ENCODE data around the gene PA2G4. TPM values are rescaled to one million over a fixed set of nuclear protein-coding genes. Genes with fewer than 3 reads are reported as not detected.
A peak's percentile ranks its signal among the peaks of the same experiment; 100 is the strongest.

The PA2G4 gene
- total and polyA plus RNA-seq, 4 experiments from 2014 or later = 106 to 223 (median 156) TPM

DNA sequence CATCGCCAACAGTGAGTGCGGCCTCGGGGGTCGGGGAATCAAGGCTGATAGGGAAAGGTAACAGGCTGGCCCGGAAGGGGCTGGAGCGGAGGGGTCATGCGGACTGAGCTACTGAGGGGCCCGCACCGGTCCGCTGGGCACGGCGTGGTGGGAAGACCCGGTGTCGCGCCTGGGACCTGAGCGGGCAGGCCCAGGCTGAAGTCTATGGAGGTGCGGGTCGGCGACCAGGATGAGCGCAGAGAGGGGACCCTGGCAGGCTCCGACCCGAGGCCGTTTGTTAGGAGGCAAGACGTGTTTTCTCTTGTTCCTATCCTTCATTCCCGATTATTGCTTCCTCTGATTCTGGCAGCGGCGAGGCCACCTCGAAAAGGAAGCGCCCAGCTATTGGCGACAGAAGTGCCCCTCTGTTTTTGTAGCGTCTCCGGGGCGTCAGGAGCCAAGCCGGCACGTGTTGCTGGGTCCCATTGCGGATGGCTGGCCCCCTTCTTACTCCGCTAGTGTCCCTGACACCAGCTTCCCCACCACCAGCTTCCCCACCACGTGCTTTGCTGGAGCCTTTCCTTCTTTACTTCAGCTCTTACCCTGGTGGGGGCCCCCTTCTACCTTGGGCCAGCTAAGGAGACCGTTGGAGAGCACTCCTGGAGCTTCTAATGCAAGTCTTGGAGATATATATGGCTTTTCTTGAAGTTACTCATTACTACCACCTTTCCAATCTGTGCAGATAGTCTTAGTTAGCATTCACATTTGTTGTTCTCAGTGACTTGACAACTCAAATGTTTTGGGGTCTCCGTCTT, 653 bp downstream of the PA2G4 start:
- Mint-ChIP-seq H3K27me3 (no peaks in the 10 kb centered on the region), H3K36me3 (peaks cover 33 to 45% of the 10 kb centered on the region in 2 donors), H3K4me3 (peak overlapping the region; percentile 89 to 99 (median 96)), H3K4me1 (peaks cover 34 to 62% (median 47%) of the 10 kb centered on the region in 4 donors), H3K9me3 (no peaks in the 10 kb centered on the region), H3K27ac (peak overlapping the region; percentile 97 to 100 (median 98))
- H3K4me3 ChIP-seq (ENCODE audit: low read length in 2 of 2) = peak overlapping the region; percentile 25 to 90
- ChIA-PET CTCF (ENCODE audit: partially characterized antibody) (interaction anchor here (0.8 to 7.9 kb wide), 12 partner anchors 10 to 367 kb away, joined by 3 to 68 read pairs (median 7); partner anchors contain the start of genes ERBB3, ESYT1, RNF41 and RPL41), POLR2A (ENCODE audit: partially characterized antibody) (interaction anchor here (0.5 to 10.8 kb wide), 36 partner anchors 8 to 582 kb away, joined by 3 to 324 read pairs (median 8); partner anchors contain the start of genes ATP5F1B, CNPY2, COQ10A and ERBB3)
- no peak for DNase-seq
- H3K4me1 ChIP-seq (ENCODE audit: insufficient read depth, low read length) = peaks cover 49% of the 10 kb centered on the region
- H3K27ac ChIP-seq (ENCODE audit: low read depth, low read length) = peak overlapping the region; percentile 82
- peaks cover 33% of the 10 kb centered on the region for H3K36me3 ChIP-seq (ENCODE audit: insufficient read depth, low read length)
- intact Hi-C loops (cut with micrococcal nuclease) = loop anchor here (1.0 to 5.0 kb wide), 11 partner anchors 11 to 368 kb away; partner anchors contain the start of genes MYL6B, ORMDL2, PYM1 and RPL41
- no peaks in the 10 kb centered on the region for H3K9me3 ChIP-seq (ENCODE audit: control insufficient read depth in 1 of 2, low read length in 2 of 2)
- H3K27me3 ChIP-seq (ENCODE audit: insufficient read depth, low read length) = no peaks in the 10 kb centered on the region

DNA sequence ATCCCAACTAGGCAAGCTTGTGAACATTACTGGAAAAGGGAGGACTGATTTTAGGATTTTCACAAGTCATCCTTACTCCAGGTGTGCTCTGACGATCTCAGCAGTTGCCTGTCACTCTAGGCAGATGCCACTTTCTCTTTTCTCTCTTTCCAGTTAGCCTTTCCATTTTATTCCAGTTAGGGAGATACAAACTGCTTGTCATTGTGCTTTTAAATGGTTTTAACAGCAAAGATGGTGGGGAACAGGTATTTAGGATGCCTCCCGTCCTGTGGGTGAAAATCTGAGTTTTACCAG, 1.2 kb downstream of the PA2G4 start:
- Mint-ChIP-seq H3K36me3 (peaks cover 38 to 49% of the 10 kb centered on the region in 2 donors), H3K9me3 (no peaks in the 10 kb centered on the region), H3K27me3 (no peaks in the 10 kb centered on the region), H3K4me1 (peaks cover 33 to 62% (median 47%) of the 10 kb centered on the region in 4 donors), H3K4me3 (peak overlapping the region; percentile 89 to 99 (median 96)), H3K27ac (peak overlapping the region; percentile 78 to 99 (median 98))
- POLR2A ChIA-PET (ENCODE audit: partially characterized antibody) = interaction anchor here (0.5 to 10.8 kb wide), 12 partner anchors 8 to 132 kb away, joined by 3 to 324 read pairs (median 17); partner anchors contain the start of genes ERBB3, ESYT1, MYL6 and RAB5B
- H3K27me3 ChIP-seq (ENCODE audit: insufficient read depth, low read length) = no peaks in the 10 kb centered on the region
- H3K4me1 ChIP-seq (ENCODE audit: insufficient read depth, low read length) = peaks cover 49% of the 10 kb centered on the region
- DNase-seq = no peak
- H3K4me3 ChIP-seq (ENCODE audit: low read length in 2 of 2) = peak overlapping the region; percentile 25 to 90
- H3K9me3 ChIP-seq (ENCODE audit: control insufficient read depth in 1 of 2, low read length in 2 of 2) = no peaks in the 10 kb centered on the region
- CTCF ChIA-PET (ENCODE audit: partially characterized antibody) = interaction anchor here (0.8 to 7.9 kb wide), 7 partner anchors 13 to 368 kb away, joined by 3 to 68 read pairs (median 11); partner anchors contain the start of genes ERBB3, RNF41, RPL41 and SMARCC2
- peak overlapping the region; percentile 82 for H3K27ac ChIP-seq (ENCODE audit: low read depth, low read length)
- intact Hi-C loops (cut with micrococcal nuclease) = no loop called here
- peaks cover 38% of the 10 kb centered on the region for H3K36me3 ChIP-seq (ENCODE audit: insufficient read depth, low read length)

DNA sequence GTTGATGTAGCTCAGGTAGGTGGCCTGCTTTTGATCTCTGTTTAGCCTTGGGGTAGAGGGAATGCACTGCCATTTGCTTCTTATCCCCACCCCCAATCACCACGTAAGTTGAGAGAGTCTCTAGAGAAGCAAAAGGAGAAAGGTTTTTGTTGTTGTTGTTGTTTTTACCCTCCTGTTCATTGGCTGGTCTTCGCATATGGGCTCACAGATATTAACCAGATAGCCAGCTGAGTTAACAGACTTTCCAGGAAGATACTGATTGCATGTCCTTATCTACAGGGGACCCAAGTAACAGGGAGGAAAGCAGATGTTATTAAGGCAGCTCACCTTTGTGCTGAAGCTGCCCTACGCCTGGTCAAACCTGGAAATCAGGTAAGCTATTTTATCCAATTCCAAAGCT, 2.9 kb downstream of the PA2G4 start:
- Histone ChIP-seq H3K4me1 (ENCODE audit: insufficient read depth, low read length) (peaks cover 39% of the 10 kb centered on the region), H3K27ac (ENCODE audit: low read depth, low read length) (no peak overlapping the region), H3K27me3 (ENCODE audit: insufficient read depth, low read length) (no peaks in the 10 kb centered on the region), H3K36me3 (ENCODE audit: insufficient read depth, low read length) (peaks cover 53% of the 10 kb centered on the region), H3K4me3 (ENCODE audit: low read length in 2 of 2) (no peak overlapping the region), H3K9me3 (ENCODE audit: control insufficient read depth in 1 of 2, low read length in 2 of 2) (no peaks in the 10 kb centered on the region)
- Mint-ChIP-seq H3K36me3 (peaks cover 50 to 64% of the 10 kb centered on the region in 2 donors), H3K9me3 (no peaks in the 10 kb centered on the region), H3K27me3 (no peaks in the 10 kb centered on the region), H3K4me3 (peak overlapping the region in 1 of 8 donors; percentile 44), H3K27ac (peak overlapping the region in 5 of 7 donors; percentile 17 to 87 (median 48)), H3K4me1 (peaks cover 25 to 49% (median 38%) of the 10 kb centered on the region in 4 donors)
- intact Hi-C loops (cut with micrococcal nuclease) = no loop called here
- POLR2A ChIA-PET (ENCODE audit: partially characterized antibody) = interaction anchor here (0.6 to 10.8 kb wide), 3 partner anchors 10 to 352 kb away, joined by 3 to 324 read pairs (median 3); partner anchors contain the start of genes RPL41 and ZC3H10
- CTCF ChIA-PET (ENCODE audit: partially characterized antibody) = interaction anchor here (0.7 to 7.9 kb wide), 6 partner anchors 10 to 369 kb away, joined by 3 to 68 read pairs (median 3); partner anchors contain the start of genes RPL41 and ZC3H10
- DNase-seq = no peak

DNA sequence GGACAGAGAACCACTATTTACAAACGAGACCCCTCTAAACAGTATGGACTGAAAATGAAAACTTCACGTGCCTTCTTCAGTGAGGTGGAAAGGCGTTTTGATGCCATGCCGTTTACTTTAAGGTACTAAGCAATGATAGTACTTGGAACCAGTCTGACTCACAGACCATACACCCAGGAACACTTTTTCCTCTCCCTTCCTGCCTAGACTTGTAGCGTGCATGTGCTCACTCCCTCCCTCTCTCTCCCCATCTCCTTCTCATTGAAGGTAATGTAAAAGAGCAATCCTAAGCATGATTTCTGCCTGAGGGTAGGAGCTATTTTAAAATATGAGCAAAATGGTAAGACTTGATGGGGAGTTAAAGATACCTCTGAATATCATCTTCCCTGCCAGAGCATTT, 6.2 kb downstream of the PA2G4 start:
- Mint-ChIP-seq H3K4me3 (no peak overlapping the region), H3K27me3 (no peaks in the 10 kb centered on the region), H3K27ac (peak overlapping the region in 3 of 7 donors; percentile 3 to 46 (median 29)), H3K9me3 (no peaks in the 10 kb centered on the region), H3K36me3 (peaks cover 65 to 67% of the 10 kb centered on the region in 2 donors), H3K4me1 (peaks cover 7 to 21% (median 15%) of the 10 kb centered on the region in 4 donors)
- H3K36me3 ChIP-seq (ENCODE audit: insufficient read depth, low read length) = peaks cover 60% of the 10 kb centered on the region
- intact Hi-C loops (cut with micrococcal nuclease) = no loop called here
- POLR2A ChIA-PET (ENCODE audit: partially characterized antibody) = interaction anchor here (10.8 kb wide), 1 partner anchor 7 kb away, joined by 324 read pairs; the partner anchor contains the start of genes RPL41 and ZC3H10
- H3K27ac ChIP-seq (ENCODE audit: low read depth, low read length) = no peak overlapping the region
- peaks cover 21% of the 10 kb centered on the region for H3K4me1 ChIP-seq (ENCODE audit: insufficient read depth, low read length)
- H3K9me3 ChIP-seq (ENCODE audit: control insufficient read depth in 1 of 2, low read length in 2 of 2) = no peaks in the 10 kb centered on the region
- no peaks in the 10 kb centered on the region for H3K27me3 ChIP-seq (ENCODE audit: insufficient read depth, low read length)
- DNase-seq = no peak
- CTCF ChIA-PET (ENCODE audit: partially characterized antibody) = interaction anchor here (0.9 to 1.5 kb wide), 2 partner anchors 64 to 114 kb away, joined by 3 read pairs; partner anchors contain the start of gene SUOX
- no peak overlapping the region for H3K4me3 ChIP-seq (ENCODE audit: low read length in 2 of 2)

DNA sequence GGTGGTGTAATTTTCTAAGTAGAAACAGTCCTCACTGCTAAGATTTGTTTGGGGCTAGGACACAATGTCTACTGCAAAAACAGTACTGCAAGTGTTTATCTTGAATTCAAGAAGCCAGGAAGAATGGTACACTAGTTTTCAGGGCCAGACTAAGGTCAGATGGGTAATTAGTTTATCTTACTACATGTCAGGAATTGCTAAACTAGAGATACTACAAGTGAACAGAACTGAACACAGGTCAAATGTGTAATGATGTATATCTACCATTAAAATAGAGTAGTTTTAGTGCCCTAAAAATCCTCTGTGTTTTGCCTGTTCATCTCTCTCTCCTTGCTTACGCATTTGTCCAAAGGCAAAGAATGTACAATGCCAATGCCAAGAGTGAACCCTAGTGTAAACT, 9.7 kb downstream of the PA2G4 start:
- DNase-seq = no peak
- ChIA-PET CTCF (ENCODE audit: partially characterized antibody) (no interaction called here), POLR2A (ENCODE audit: partially characterized antibody) (interaction anchor here (1.2 to 6.6 kb wide), 3 partner anchors 9 to 10 kb away, joined by 3 to 324 read pairs (median 6); partner anchors contain the start of gene PA2G4)
- no peak overlapping the region for H3K27ac ChIP-seq (ENCODE audit: low read depth, low read length)
- Mint-ChIP-seq H3K4me1 (peaks cover 14 to 32% (median 23%) of the 10 kb centered on the region in 4 donors), H3K27me3 (no peaks in the 10 kb centered on the region), H3K4me3 (peak overlapping the region in 4 of 8 donors; percentile 21 to 78 (median 37)), H3K27ac (peak overlapping the region in 5 of 7 donors; percentile 5 to 81 (median 78)), H3K9me3 (no peaks in the 10 kb centered on the region), H3K36me3 (peaks cover 52 to 63% of the 10 kb centered on the region in 2 donors)
- H3K4me3 ChIP-seq (ENCODE audit: low read length in 2 of 2) = no peak overlapping the region
- intact Hi-C loops (cut with micrococcal nuclease) = no loop called here
- H3K27me3 ChIP-seq (ENCODE audit: insufficient read depth, low read length) = no peaks in the 10 kb centered on the region
- no peaks in the 10 kb centered on the region for H3K9me3 ChIP-seq (ENCODE audit: control insufficient read depth in 1 of 2, low read length in 2 of 2)
- peaks cover 37% of the 10 kb centered on the region for H3K36me3 ChIP-seq (ENCODE audit: insufficient read depth, low read length)
- H3K4me1 ChIP-seq (ENCODE audit: insufficient read depth, low read length) = peaks cover 24% of the 10 kb centered on the region

DNA sequence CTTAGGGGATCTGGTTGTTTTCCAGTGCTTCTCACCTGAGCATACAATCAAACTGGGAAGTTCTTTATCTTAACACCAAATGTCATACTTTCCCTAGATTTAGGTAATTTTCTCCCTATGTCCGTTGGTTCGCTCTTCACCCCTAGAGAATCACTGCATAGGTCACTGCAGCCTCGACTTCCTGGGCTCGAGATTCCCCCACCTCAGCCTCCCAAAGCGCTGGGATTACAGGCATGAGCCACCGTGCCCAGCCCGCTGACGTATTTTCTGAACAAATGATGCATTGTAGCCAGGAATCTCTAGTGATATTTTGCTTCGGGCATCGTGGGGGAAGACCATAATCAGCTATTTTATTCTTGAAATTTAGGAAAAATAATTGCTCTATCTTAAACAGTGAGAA, 11.0 kb downstream of the PA2G4 start:
- Mint-ChIP-seq H3K27ac (peak overlapping the region; percentile 94 to 100 (median 99)), H3K27me3 (no peaks in the 10 kb centered on the region), H3K4me3 (peak overlapping the region; percentile 95 to 99 (median 98)), H3K4me1 (peaks cover 20 to 43% (median 30%) of the 10 kb centered on the region in 4 donors), H3K9me3 (no peaks in the 10 kb centered on the region), H3K36me3 (peaks cover 43 to 59% of the 10 kb centered on the region in 2 donors)
- DNase-seq = no peak
- intact Hi-C loops (cut with micrococcal nuclease) = loop anchor here (5.0 kb wide), 3 partner anchors 118 to 522 kb away; partner anchors contain the start of genes PYM1 and SUOX
- POLR2A ChIA-PET (ENCODE audit: partially characterized antibody) = interaction anchor here (0.6 to 7.6 kb wide), 14 partner anchors 10 to 1835 kb away, joined by 3 to 324 read pairs (median 4); partner anchors contain the start of genes ANKRD52, BLOC1S1, CBX5 and ESYT1
- peak overlapping the region; percentile 89 for H3K27ac ChIP-seq (ENCODE audit: low read depth, low read length)
- H3K36me3 ChIP-seq (ENCODE audit: insufficient read depth, low read length) = peaks cover 24% of the 10 kb centered on the region
- H3K27me3 ChIP-seq (ENCODE audit: insufficient read depth, low read length) = no peaks in the 10 kb centered on the region
- peaks cover 34% of the 10 kb centered on the region for H3K4me1 ChIP-seq (ENCODE audit: insufficient read depth, low read length)
- CTCF ChIA-PET (ENCODE audit: partially characterized antibody) = interaction anchor here (0.9 to 6.0 kb wide), 8 partner anchors 9 to 376 kb away, joined by 3 to 41 read pairs (median 4); partner anchors contain the start of gene PA2G4
- H3K9me3 ChIP-seq (ENCODE audit: control insufficient read depth in 1 of 2, low read length in 2 of 2) = no peaks in the 10 kb centered on the region
- H3K4me3 ChIP-seq (ENCODE audit: low read length in 2 of 2) = no peak overlapping the region

Data from CD4-positive, alpha-beta memory T cell (primary cell).